ACC112 (cell line): ENCODE data around the gene HSPA5.
"Not testable (repeated sequence)": the region's sequence is repeated elsewhere in the genome, so short reads cannot be mapped to it uniquely, and the experiment has no call there.

Experiments used
- H2AFZ ChIP-seq: fragments of 200-600 bp; sonication (generic); one replicate; pipeline ENCODE4 v1.6.0; 2017; ENCODE audit warnings: antibody characterized with exemption, low read length; ENCODE audit not compliant: unreplicated experiment
- H3K27ac ChIP-seq: fragments of 200-600 bp; sonication (generic); 2 replicates; pipeline ENCODE4 v1.5.1; 2014; ENCODE audit warnings: low read depth, mild to moderate bottlenecking, antibody characterized with exemption, low read length, moderate library complexity
- H3K27me3 ChIP-seq: fragments of 200-600 bp; sonication (generic); 2 replicates; pipeline ENCODE4 v1.6.1; 2014; ENCODE audit warnings: mild to moderate bottlenecking, antibody characterized with exemption, low read length, moderate library complexity, mixed read lengths; ENCODE audit not compliant: insufficient read depth
- H3K36me3 ChIP-seq: fragments of 200-600 bp; sonication (generic); 2 replicates; pipeline ENCODE4 v1.6.1; 2016; ENCODE audit warnings: mild to moderate bottlenecking, antibody characterized with exemption, low read length, moderate library complexity, mixed read lengths; ENCODE audit not compliant: insufficient read depth
- H3K4me1 ChIP-seq: fragments of 200-600 bp; sonication (generic); one replicate; pipeline ENCODE4 v1.6.1; 2016; ENCODE audit warnings: low read length, mixed read lengths; ENCODE audit not compliant: insufficient read depth, unreplicated experiment, control insufficient read depth
- H3K4me3 ChIP-seq: fragments of 200-600 bp; sonication (generic); 2 replicates; pipeline ENCODE4 v1.5.1; 2014; ENCODE audit warnings: mild to moderate bottlenecking, low read depth, low read length
- H3K79me2 ChIP-seq: fragments of 200-600 bp; sonication (generic); one replicate; pipeline ENCODE4 v1.6.0; 2016; ENCODE audit warnings: low read length; ENCODE audit not compliant: control insufficient read depth, unreplicated experiment, insufficient read depth

HSPA5 gene

DNA sequence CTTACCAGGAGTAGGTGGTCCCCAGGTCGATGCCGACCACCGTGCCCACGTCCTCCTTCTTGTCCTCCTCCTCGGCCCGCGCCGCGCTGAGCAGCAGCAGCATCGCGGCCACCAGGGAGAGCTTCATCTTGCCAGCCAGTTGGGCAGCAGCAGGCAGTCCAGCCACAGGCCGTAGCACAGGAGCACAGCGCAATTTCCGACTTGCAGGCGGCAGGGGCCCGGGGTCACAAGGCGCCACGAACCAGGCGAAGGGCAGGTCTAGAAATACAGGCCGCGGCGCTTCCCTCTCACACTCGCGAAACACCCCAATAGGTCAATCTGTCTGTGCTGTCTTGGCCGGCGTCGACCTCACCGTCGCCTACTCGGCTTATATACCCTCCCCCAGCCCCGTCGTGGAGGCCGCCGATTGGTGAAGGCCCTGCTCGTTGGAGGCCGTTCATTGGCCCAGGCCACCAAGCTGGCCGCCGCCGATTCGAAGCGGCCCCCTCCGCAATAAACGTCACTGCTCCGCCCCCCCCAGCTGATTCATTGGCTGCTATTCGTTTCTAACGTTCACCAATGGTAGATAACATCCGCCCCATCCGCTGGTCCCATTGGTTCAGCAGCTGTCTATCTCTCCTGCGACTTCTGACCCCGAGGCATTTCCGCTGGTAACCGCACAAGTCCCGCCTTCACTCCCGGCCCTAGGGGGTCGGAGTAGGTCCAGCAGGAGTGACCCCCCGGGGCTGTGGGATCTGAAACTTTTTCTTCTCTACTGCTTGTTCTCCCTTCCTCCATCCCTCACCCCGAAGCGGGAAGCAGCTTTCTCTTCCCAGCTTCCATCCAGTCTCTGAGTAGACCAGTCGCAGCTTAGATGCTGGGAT lies at the start of gene HSPA5:
Gene HSPA5 (minus strand): TSS at position 344 of the 863 bp plus-strand sequence. CDS start 217 bp downstream, at position 127.
- Histone ChIP-seq H2AFZ (peak within 1 kb of the TSS; percentile 72), H3K27ac (peak within 1 kb of the TSS; percentile 87), H3K4me3 (peak within 1 kb of the TSS; percentile 89), H3K27me3 (no peaks in the 10 kb centered on the region), H3K4me1 (peaks cover 53% of the 10 kb centered on the region), H3K79me2 (peaks cover 58% of the 10 kb centered on the region), H3K36me3 (peaks cover 39% of the 10 kb centered on the region)

DNA sequence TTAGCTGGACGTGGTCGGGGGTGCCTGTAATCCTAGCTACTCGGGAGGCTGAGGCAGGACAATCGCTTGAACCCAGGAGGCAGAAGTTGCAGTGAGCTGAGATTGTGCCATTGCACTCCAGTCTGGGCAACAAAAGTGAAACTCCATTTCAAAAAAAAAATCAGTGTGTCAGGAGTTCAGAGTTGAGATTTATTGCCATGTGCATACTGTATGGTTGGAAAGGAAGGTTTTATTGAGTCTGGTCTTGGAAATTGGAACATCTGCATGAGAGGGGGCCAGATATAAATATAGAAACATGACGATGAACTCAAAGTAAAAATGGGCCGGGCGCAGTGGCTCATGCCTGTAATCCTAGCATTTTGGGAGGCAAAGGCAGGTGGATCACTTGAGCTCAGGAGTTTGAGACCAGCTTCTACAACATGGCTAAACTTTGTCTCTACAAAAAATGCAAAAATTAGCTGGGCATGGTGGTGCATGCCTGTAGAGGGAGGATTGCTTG lies 45.8 kb upstream of the HSPA5 start:
- H3K27me3 ChIP-seq, H3K4me3 ChIP-seq, H2AFZ ChIP-seq, H3K4me1 ChIP-seq, H3K27ac ChIP-seq, H3K36me3 ChIP-seq: not testable (repeated sequence)
- H3K79me2 ChIP-seq, result peaks cover 67% of the 10 kb centered on the region

DNA sequence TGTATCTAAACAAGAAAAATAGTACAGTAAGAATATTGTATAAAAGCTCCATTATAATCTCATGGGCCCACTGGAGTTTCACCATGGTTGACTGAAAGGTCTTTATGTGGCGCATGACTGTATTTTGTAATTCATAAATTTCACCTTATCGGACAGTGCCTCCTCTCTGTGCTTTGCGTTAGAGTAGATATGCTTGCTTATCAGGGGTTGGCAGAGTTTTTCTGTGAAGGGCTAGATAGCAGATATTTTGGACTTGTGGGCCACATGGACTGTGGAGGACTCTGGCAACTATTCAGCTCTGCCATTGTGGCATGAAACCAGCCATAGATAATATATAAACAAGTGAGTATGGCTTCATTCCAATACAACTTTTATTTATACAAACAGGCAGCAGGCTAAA lies 43.7 kb upstream of the HSPA5 start:
- no peak overlapping the region for H3K27ac ChIP-seq
- no peak overlapping the region for H2AFZ ChIP-seq
- H3K36me3 ChIP-seq, result peaks cover 9% of the 10 kb centered on the region; the same call in 1 of the 2 replicates
- no peaks in the 10 kb centered on the region for H3K4me1 ChIP-seq
- H3K4me3 ChIP-seq, result no peak overlapping the region
- no peaks in the 10 kb centered on the region for H3K27me3 ChIP-seq
- H3K79me2 ChIP-seq, result peaks cover 65% of the 10 kb centered on the region

DNA sequence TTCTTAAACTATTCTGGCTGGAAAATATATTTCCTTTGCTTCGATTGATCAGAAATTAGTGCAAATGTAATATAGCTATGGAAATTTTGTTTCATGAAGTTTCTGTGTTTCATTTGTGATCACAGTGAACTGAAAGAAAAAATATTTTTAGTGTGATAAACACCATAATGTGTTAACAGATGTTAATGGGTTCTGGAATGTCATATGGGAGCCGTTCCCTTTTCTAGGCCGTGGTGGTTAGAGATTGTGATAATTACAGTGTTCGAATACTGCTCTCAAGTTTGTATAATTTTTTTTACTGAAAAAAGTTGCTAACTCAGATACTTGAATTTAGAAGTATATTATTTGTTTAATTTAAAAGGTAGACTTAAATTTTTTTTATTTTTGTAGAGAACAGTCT lies 39.8 kb upstream of the HSPA5 start:
- H3K27ac ChIP-seq, result no peak overlapping the region
- 0 out of 2 replicates have a peak, but pooled peaks cover 3% of the 10 kb centered on the region for H3K36me3 ChIP-seq
- peaks cover 71% of the 10 kb centered on the region for H3K79me2 ChIP-seq
- H2AFZ ChIP-seq, result no peak overlapping the region
- H3K4me3 ChIP-seq, result no peak overlapping the region
- peaks cover 4% of the 10 kb centered on the region for H3K4me1 ChIP-seq
- no peaks in the 10 kb centered on the region for H3K27me3 ChIP-seq

DNA sequence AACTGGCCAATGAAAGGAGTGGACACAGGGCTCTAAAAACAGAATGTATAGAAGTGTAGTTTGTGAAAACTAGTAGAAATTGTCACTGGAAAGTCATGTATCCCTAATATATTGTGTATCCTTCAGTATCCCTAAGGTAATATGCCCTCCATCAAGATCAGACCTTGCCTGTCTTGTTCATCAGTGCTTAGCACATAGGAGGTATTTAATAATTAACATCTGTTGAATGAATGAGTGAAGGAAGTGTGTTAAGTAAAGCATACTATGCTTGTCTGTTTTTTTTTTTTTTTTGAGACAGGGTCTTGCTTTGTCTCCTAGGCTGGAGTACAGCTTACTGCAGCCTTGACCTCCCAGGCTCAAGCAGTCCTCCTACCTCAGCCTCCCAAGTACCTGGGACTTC lies 36.3 kb upstream of the HSPA5 start:
- no peak overlapping the region for H3K27ac ChIP-seq
- 0 out of 2 replicates have a peak, but pooled peaks cover 3% of the 10 kb centered on the region for H3K36me3 ChIP-seq
- no peak overlapping the region for H3K4me3 ChIP-seq
- H3K27me3 ChIP-seq, result no peaks in the 10 kb centered on the region
- peaks cover 9% of the 10 kb centered on the region for H3K4me1 ChIP-seq
- peaks cover 85% of the 10 kb centered on the region for H3K79me2 ChIP-seq
- H2AFZ ChIP-seq, result no peak overlapping the region

DNA sequence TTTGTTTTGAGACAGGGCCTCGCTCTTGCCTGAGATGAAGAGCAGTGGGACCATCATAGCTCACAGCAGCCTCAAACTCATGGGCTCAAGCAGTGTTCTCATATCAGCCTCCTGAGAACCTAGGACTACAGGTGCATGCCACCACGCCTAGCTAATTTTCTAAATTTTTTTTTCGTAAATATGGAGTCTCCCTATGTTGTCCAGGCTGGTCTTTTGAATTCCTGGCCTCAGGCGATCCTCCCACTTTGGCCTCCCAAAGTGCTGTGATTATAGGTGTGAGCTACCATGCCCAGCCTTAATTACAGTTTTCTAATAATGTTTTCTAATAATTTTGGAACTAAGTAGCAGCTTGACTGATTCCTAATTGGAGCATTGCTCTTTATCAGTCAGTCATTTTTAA lies 35.6 kb upstream of the HSPA5 start:
- Histone ChIP-seq H3K27me3 (no peaks in the 10 kb centered on the region), H3K4me1 (peaks cover 15% of the 10 kb centered on the region), H3K4me3 (no peak overlapping the region), H3K36me3 (0 out of 2 replicates have a peak, but pooled peaks cover 3% of the 10 kb centered on the region), H3K79me2 (peaks cover 87% of the 10 kb centered on the region), H3K27ac (no peak overlapping the region), H2AFZ (no peak overlapping the region)

DNA sequence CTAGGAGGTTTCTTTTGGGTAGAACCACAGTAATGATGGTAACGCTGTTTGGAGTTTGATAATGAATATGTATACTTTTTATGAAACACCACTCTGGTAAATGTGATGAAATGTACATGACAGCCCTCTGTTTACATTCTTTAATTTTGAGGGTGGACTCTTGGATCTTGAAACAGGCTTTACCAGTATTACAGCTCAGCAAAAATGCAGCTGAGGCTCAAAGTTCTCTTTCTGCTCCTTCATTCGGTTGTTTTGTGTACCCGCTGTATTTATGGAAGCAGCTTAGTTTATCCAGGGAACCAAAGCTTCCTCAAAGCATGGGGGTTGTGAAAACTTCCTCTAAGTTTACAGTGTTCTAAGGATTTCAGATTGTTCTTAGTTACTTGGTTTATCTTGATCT lies 31.6 kb upstream of the HSPA5 start:
- Histone ChIP-seq H3K27me3 (no peaks in the 10 kb centered on the region), H2AFZ (no peak overlapping the region), H3K4me1 (peaks cover 12% of the 10 kb centered on the region), H3K27ac (no peak overlapping the region), H3K79me2 (peaks cover 84% of the 10 kb centered on the region), H3K36me3 (no peaks in the 10 kb centered on the region), H3K4me3 (no peak overlapping the region)

DNA sequence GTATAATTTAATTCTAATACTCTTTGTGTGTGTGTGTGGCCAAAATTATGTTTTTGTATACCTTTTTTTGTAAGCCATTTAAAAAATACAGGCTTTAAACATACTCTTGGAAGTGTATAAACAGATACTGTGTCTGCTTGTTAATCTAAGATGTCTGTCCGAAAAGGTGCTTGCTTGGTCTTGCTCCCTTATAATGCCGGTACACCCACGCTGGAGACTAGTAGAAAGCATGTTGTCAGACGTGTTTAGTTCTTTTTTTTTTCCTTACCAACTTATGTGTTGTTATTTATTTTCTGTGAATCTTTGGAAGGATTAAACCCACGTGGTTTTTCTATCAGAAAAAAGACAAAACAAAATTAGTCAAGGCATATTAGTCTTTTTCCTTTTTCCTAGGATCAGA lies 29.9 kb upstream of the HSPA5 start:
- H3K27ac ChIP-seq, result no peak overlapping the region
- H3K79me2 ChIP-seq, result peaks cover 80% of the 10 kb centered on the region
- H3K27me3 ChIP-seq, result no peaks in the 10 kb centered on the region
- H3K36me3 ChIP-seq, result no peaks in the 10 kb centered on the region
- no peak overlapping the region for H2AFZ ChIP-seq
- no peak overlapping the region for H3K4me3 ChIP-seq
- peaks cover 12% of the 10 kb centered on the region for H3K4me1 ChIP-seq

DNA sequence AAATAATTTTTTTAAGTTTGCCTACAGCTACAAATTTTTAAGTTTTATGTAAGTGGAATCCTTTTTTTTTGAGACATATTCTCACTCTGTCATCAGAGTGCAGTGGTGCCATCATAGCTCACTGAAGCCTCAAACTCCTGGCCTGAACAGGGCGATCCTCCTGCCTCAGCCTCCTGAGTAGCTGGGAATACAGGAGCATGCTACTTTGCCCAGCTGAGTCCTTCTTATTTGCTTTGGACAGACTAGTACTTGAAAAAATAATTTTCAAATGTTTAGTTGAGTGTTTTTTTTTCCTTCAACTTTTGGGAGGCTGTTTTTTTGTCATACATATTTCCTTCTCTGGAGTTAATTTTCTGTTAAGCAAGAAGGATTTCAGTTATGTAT lies 27.9 kb upstream of the HSPA5 start:
- Histone ChIP-seq H3K36me3 (no peaks in the 10 kb centered on the region), H3K4me3 (no peak overlapping the region), H3K79me2 (peaks cover 77% of the 10 kb centered on the region), H2AFZ (no peak overlapping the region), H3K27ac (no peak overlapping the region), H3K27me3 (no peaks in the 10 kb centered on the region), H3K4me1 (peaks cover 12% of the 10 kb centered on the region)

DNA sequence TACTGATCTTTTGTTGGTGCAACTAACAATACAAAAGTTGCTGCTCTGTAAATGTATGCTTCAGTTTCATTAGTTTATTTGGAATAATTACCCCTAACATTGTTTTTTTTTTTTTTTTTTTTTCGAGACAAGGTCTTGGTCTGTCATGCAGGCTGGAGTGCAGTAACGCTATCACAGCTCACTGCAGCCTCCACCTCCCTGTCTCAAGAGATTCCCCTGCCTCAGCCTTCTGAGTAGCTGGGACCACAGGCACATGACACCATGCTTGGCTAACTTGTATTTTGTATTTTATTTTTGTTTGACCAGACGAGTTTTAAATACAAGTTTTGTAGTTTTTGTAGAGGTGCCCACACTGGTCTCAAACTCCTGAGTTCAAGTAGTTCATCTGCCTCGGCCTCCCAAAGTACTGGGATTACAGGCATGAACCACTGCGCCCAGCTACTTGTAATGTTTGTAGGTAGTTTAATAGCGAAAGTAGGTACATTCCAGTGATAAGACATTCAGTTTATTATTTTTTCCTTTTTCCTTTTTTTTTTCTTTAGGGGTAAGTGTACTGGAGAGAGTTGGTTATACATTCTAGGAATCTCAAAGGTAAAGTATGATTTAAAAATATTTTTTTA lies 27.4 kb upstream of the HSPA5 start:
- H3K27me3 ChIP-seq, result no peaks in the 10 kb centered on the region

DNA sequence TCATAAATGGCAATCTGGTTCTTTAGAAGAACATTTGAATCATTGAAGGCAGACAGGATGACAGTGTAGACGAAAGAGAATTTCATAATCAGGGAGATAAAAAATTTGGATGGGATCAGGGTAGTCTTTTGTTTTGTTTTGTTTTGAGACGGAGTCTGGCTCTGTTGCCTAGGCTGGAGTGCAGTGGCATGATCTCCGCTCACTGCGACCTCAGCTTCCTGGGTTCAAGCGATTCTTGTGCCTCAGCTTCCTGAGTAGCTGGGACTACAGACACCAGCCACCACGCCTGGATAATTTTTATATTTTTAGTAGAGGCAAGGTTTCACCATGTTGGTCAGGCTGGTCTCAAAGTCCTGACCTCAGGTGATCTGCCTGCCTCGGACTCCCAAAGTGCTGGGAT lies 22.9 kb upstream of the HSPA5 start:
- peaks cover 11% of the 10 kb centered on the region for H3K4me1 ChIP-seq
- H3K27ac ChIP-seq, H3K36me3 ChIP-seq, H2AFZ ChIP-seq, H3K27me3 ChIP-seq, H3K4me3 ChIP-seq: not testable (repeated sequence)
- peaks cover 64% of the 10 kb centered on the region for H3K79me2 ChIP-seq

More for the DNA sequence above, 27.4 kb upstream of the HSPA5 start:
- Histone ChIP-seq H3K36me3 (no peaks in the 10 kb centered on the region), H2AFZ (no peak overlapping the region), H3K27ac (no peak overlapping the region), H3K4me3 (no peak overlapping the region), H3K4me1 (peaks cover 14% of the 10 kb centered on the region), H3K79me2 (peaks cover 78% of the 10 kb centered on the region)
